DMS53 treated with DMSO at 0.1 percent for 48 hours (cell line): ENCODE data around the gene POLR3E.

Experiments
- DNase-seq: peaks from one replicate; lab custom pipeline; 2025; ENCODE audit not compliant: unreplicated experiment; lab: John Stamatoyannopoulos, UW

POLR3E gene

GRCh38 chr16:22316411-22316811 is 19.2 kb downstream of the POLR3E start:
- DNase-seq: no peak

GRCh38 chr16:22317001-22317530 is 19.9 kb downstream of the POLR3E start:
- DNase-seq: no peak

GRCh38 chr16:22317625-22318024 is 20.4 kb downstream of the POLR3E start:
- DNase-seq: no peak

- DNase-seq: no peak
These were observed 21.6 kb downstream of the POLR3E start for GRCh38 chr16:22318690-22319358.

- no peak for DNase-seq
These were observed 23.5 kb downstream of the POLR3E start for GRCh38 chr16:22320572-22321339.

GRCh38 chr16:22321340-22322001 is 24.3 kb downstream of the POLR3E start:
- DNase-seq: peak; percentile 61

GRCh38 chr16:22322021-22322471 is 24.8 kb downstream of the POLR3E start:
- no peak for DNase-seq

GRCh38 chr16:22322741-22323140 is 25.5 kb downstream of the POLR3E start:
- DNase-seq: no peak

GRCh38 chr16:22323173-22323958 is 26.2 kb downstream of the POLR3E start:
- DNase-seq: no peak

GRCh38 chr16:22323959-22324786 is 27.0 kb downstream of the POLR3E start:
- no peak for DNase-seq

- DNase-seq: no peak
These were observed 27.8 kb downstream of the POLR3E start for GRCh38 chr16:22324787-22325597.

- DNase-seq: no peak
These were observed 28.6 kb downstream of the POLR3E start for GRCh38 chr16:22325598-22326368.

- no peak for DNase-seq
These were observed 29.1 kb downstream of the POLR3E start for GRCh38 chr16:22326369-22326652.

GRCh38 chr16:22326771-22327445 is 29.7 kb downstream of the POLR3E start:
- DNase-seq: no peak

GRCh38 chr16:22327446-22327775 is 30.2 kb downstream of the POLR3E start:
- no peak for DNase-seq

- no peak for DNase-seq
These were observed 31.0 kb downstream of the POLR3E start for GRCh38 chr16:22328081-22328725.

- DNase-seq: no peak
These were observed 32.0 kb downstream of the POLR3E start for GRCh38 chr16:22329199-22329695.

GRCh38 chr16:22330326-22330725 is 33.1 kb downstream of the POLR3E start:
- no peak for DNase-seq
